Natural killer cell (primary cell): ENCODE measurements around the gene EEPD1. TPM values are rescaled to one million over a fixed set of nuclear protein-coding genes. Genes with fewer than 3 reads are reported as not detected.
"Not testable (repeated sequence)": the region's sequence is repeated elsewhere in the genome, so short reads cannot be mapped to it uniquely, and the experiment has no call there.

Source experiments
- ATAC-seq, 3 donors: fragments of 150-1000 bp in 2 of 3; fragments of 200-7000 bp in 1 of 3; cut with Tn5 transposase; 1 replicate in 1 of 3; 2 replicates in 2 of 3; pipeline ENCODE4 v1.10.0; 2021; ENCODE audit warnings: mild to moderate bottlenecking in 2 of 3, moderate library complexity in 2 of 3
- DNase-seq, 2 donors: peaks; one replicate each; pipeline versions ENCODE4 v3.0.0 to v3.0.0-alpha.2; 2013 to 2021; ENCODE audit warnings: mixed read lengths in 1 of 2
- H3K27ac ChIP-seq: one replicate; pipeline ENCODE4 v1.5.1; 2013; ENCODE audit warnings: mild to moderate bottlenecking, low read length
- H3K27me3 ChIP-seq: one replicate; pipeline ENCODE4 v1.6.1; 2013; ENCODE audit warnings: low read length; ENCODE audit not compliant: control insufficient read depth, insufficient read depth
- H3K36me3 ChIP-seq: one replicate; pipeline ENCODE4 v1.6.1; 2013; ENCODE audit warnings: low read length; ENCODE audit not compliant: control insufficient read depth, insufficient read depth
- H3K4me1 ChIP-seq: one replicate; pipeline ENCODE4 v1.6.1; 2013; ENCODE audit warnings: low read length; ENCODE audit not compliant: control insufficient read depth, insufficient read depth
- H3K4me3 ChIP-seq: one replicate; pipeline ENCODE4 v1.5.1; 2013; ENCODE audit warnings: low read length
- H3K9me3 ChIP-seq: one replicate; pipeline ENCODE4 v1.6.1; 2013; ENCODE audit warnings: low read length; ENCODE audit not compliant: control insufficient read depth, insufficient read depth
- H3K27ac Mint-ChIP-seq, 2 donors: one replicate each; pipeline ENCODE4 v1.8.0; 2022; ENCODE audit warnings: mild to moderate bottlenecking in 2 of 2, mixed read lengths in 2 of 2, moderate library complexity in 1 of 2
- H3K27me3 Mint-ChIP-seq, 2 donors: one replicate each; pipeline ENCODE4 v1.8.0; 2022; ENCODE audit warnings: low read depth in 2 of 2, mixed read lengths in 2 of 2
- H3K36me3 Mint-ChIP-seq: one replicate; pipeline ENCODE4 v1.8.0; 2022; ENCODE audit warnings: mixed read lengths
- H3K4me1 Mint-ChIP-seq, 2 donors: one replicate each; pipeline ENCODE4 v1.8.0; 2022; ENCODE audit warnings: mixed read lengths in 2 of 2
- H3K4me3 Mint-ChIP-seq: one replicate; pipeline ENCODE4 v1.8.0; 2022; ENCODE audit warnings: mild to moderate bottlenecking, moderate library complexity, mixed read lengths
- H3K9me3 Mint-ChIP-seq, 2 donors: one replicate each; pipeline ENCODE4 v1.8.0; 2022; ENCODE audit warnings: mixed read lengths in 2 of 2
- CTCF ChIP-seq: fragments of 200-600 bp; IDR thresholded peaks from one replicate; pipeline ENCODE4 v1.8.0; 2022; ENCODE audit warnings: antibody characterized with exemption
- WGBS: methylation state at CpG from one replicate; pipeline ENCODE4 v1.1.7; 2013; ENCODE audit warnings: missing lambda C conversion rate; ENCODE audit not compliant: insufficient coverage; 5-methylcytosine and 5-hydroxymethylcytosine counted together
- intact Hi-C: fragments of 100-400 bp; cut with micrococcal nuclease; formaldehyde crosslinking; loops from one replicate; pipeline ENCODE4 v1.14.2; 2022
- total RNA-seq, 4 donors: library from RNA; stranded (reverse); fragments of 120-200 nt in 1 of 4; gene quantifications; one replicate each; pipeline versions ENCODE4 v1.2.3 to v1.2.4, GENCODE V29; 2013 to 2022

Gene EEPD1
- total RNA-seq, 3 donors from 2014 or later (not counting 1 experiment from before 2014, with no cell fraction given), result 0.45 to 4.9 (median 1.4) TPM

GRCh38 chr7:36244001-36244400 lies 90.9 kb downstream of the EEPD1 start:
- H3K9me3 ChIP-seq, DNase-seq, H3K27ac Mint-ChIP-seq, intact Hi-C loops, H3K4me3 Mint-ChIP-seq, ATAC-seq, H3K27me3 ChIP-seq, H3K36me3 ChIP-seq, H3K4me1 Mint-ChIP-seq, H3K4me3 ChIP-seq, H3K36me3 Mint-ChIP-seq, H3K4me1 ChIP-seq, H3K9me3 Mint-ChIP-seq, H3K27ac ChIP-seq, H3K27me3 Mint-ChIP-seq: not testable (repeated sequence)
- WGBS, result no CpG with 5 or more reads among the region's 1 CpG

GRCh38 chr7:36244429-36244828 lies 91.4 kb downstream of the EEPD1 start:
- H3K4me3 ChIP-seq, result no peak overlapping the region
- Mint-ChIP-seq H3K27me3 (no peaks in the 10 kb centered on the region), H3K27ac (no peak overlapping the region), H3K4me3 (no peak overlapping the region), H3K4me1 (no peaks in the 10 kb centered on the region), H3K9me3 (no peaks in the 10 kb centered on the region), H3K36me3 (no peaks in the 10 kb centered on the region)
- no peaks in the 10 kb centered on the region for H3K27me3 ChIP-seq
- no peaks in the 10 kb centered on the region for H3K9me3 ChIP-seq
- 95% methylated on average over 5 of the region's 5 CpGs for WGBS
- no peaks in the 10 kb centered on the region for H3K4me1 ChIP-seq
- TF ChIP-seq CTCF, result no peak
- H3K27ac ChIP-seq, result no peak overlapping the region
- intact Hi-C loops, result no loop called here
- DNase-seq (no peak), ATAC-seq (no peak)
- no peaks in the 10 kb centered on the region for H3K36me3 ChIP-seq

GRCh38 chr7:36245684-36246299 lies 92.7 kb downstream of the EEPD1 start:
- Mint-ChIP-seq H3K4me3 (no peak overlapping the region), H3K36me3 (no peaks in the 10 kb centered on the region), H3K9me3 (no peaks in the 10 kb centered on the region), H3K4me1 (no peaks in the 10 kb centered on the region), H3K27me3 (no peaks in the 10 kb centered on the region), H3K27ac (no peak overlapping the region)
- DNase-seq (no peak), ATAC-seq (no peak)
- no peak overlapping the region for H3K4me3 ChIP-seq
- no peaks in the 10 kb centered on the region for H3K27me3 ChIP-seq
- intact Hi-C loops, result no loop called here
- WGBS, result 91% methylated on average over 4 of the region's 4 CpGs
- H3K9me3 ChIP-seq, result no peaks in the 10 kb centered on the region
- no peak for TF ChIP-seq CTCF
- no peaks in the 10 kb centered on the region for H3K36me3 ChIP-seq
- H3K4me1 ChIP-seq, result no peaks in the 10 kb centered on the region
- no peak overlapping the region for H3K27ac ChIP-seq

- Mint-ChIP-seq H3K36me3 (no peaks in the 10 kb centered on the region), H3K4me1 (no peaks in the 10 kb centered on the region), H3K27ac (no peak overlapping the region), H3K9me3 (peaks cover 0 to 6% of the 10 kb centered on the region in 2 donors), H3K27me3 (peaks cover 0 to under 1% of the 10 kb centered on the region in 2 donors), H3K4me3 (no peak overlapping the region)
- Histone ChIP-seq H3K9me3 (no peaks in the 10 kb centered on the region), H3K27me3 (no peaks in the 10 kb centered on the region), H3K36me3 (no peaks in the 10 kb centered on the region), H3K4me1 (no peaks in the 10 kb centered on the region), H3K27ac (no peak overlapping the region), H3K4me3 (no peak overlapping the region)
- intact Hi-C loops, result no loop called here
- 98% methylated on average over 4 of the region's 5 CpGs for WGBS
- no peak for DNase-seq
- no peak for ATAC-seq
- no peak for TF ChIP-seq CTCF
These were observed 96.0 kb downstream of the EEPD1 start for GRCh38 chr7:36249091-36249490.
